ENCODE data around the gene MGST1. TPM values are rescaled to one million over a fixed set of nuclear protein-coding genes. Genes with fewer than 3 reads are reported as not detected.
"Not testable (repeated sequence)": the region's sequence is repeated elsewhere in the genome, so short reads cannot be mapped to it uniquely, and the experiment has no call there.

MGST1 gene
- total RNA-seq, 1 donor, result 72.7 TPM

DNA sequence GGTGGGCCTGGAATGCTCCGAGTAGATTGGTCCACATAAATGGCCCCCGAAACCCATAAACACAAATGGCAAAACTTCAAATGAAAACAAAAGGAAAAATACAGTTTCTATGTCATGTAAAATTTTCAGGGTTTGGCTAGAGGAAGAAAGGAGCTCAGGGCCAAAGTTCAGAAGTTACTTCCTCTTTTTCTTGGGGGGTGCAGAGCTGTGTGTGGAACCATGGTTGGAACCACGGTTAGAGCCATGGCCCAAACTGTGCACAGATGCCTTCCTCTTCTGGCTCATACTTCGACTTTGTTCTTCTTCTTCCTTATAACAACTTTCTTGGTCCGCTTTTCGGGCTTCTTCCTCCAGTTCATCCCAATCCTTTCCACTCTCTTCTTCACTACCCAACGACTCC lies 51.7 kb downstream of the MGST1 start:
- DNase-seq (ENCODE audit: insufficient read length, low spot score, missing footprints), result no peak
- Histone ChIP-seq H3K27ac (ENCODE audit: low read depth, low read length) (no peak overlapping the region), H3K4me3 (ENCODE audit: insufficient read depth, low read length) (no peak overlapping the region), H2AFZ (ENCODE audit: low read length) (no peak overlapping the region), H4K20me1 (ENCODE audit: insufficient read depth, low read length) (no peaks in the 10 kb centered on the region), H3K9me3 (ENCODE audit: low read depth, low read length) (no peaks in the 10 kb centered on the region), H3K36me3 (ENCODE audit: insufficient read depth, low read length) (no peaks in the 10 kb centered on the region), H3K4me2 (ENCODE audit: insufficient read depth, low read length) (no peak overlapping the region), H3K79me2 (ENCODE audit: insufficient read depth, low read length) (no peaks in the 10 kb centered on the region), H3K27me3 (ENCODE audit: insufficient read depth, low read length) (no peaks in the 10 kb centered on the region), H3K4me1 (ENCODE audit: insufficient read depth, low read length) (no peaks in the 10 kb centered on the region)
- TF ChIP-seq, protein P1, sequence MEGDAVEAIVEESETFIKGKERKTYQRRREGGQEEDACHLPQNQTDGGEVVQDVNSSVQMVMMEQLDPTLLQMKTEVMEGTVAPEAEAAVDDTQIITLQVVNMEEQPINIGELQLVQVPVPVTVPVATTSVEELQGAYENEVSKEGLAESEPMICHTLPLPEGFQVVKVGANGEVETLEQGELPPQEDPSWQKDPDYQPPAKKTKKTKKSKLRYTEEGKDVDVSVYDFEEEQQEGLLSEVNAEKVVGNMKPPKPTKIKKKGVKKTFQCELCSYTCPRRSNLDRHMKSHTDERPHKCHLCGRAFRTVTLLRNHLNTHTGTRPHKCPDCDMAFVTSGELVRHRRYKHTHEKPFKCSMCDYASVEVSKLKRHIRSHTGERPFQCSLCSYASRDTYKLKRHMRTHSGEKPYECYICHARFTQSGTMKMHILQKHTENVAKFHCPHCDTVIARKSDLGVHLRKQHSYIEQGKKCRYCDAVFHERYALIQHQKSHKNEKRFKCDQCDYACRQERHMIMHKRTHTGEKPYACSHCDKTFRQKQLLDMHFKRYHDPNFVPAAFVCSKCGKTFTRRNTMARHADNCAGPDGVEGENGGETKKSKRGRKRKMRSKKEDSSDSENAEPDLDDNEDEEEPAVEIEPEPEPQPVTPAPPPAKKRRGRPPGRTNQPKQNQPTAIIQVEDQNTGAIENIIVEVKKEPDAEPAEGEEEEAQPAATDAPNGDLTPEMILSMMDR (IDR thresholded peaks at IDR 0.05; ENCODE audit: extremely low read depth, low read depth, low read length), result no peak

- not testable (repeated sequence) for H3K4me3 ChIP-seq (ENCODE audit: insufficient read depth, low read length); H2AFZ ChIP-seq (ENCODE audit: low read length); DNase-seq (ENCODE audit: insufficient read length, low spot score, missing footprints); H3K9me3 ChIP-seq (ENCODE audit: low read depth, low read length); H3K36me3 ChIP-seq (ENCODE audit: insufficient read depth, low read length); H3K4me1 ChIP-seq (ENCODE audit: insufficient read depth, low read length); H4K20me1 ChIP-seq (ENCODE audit: insufficient read depth, low read length); H3K27ac ChIP-seq (ENCODE audit: low read depth, low read length); H3K79me2 ChIP-seq (ENCODE audit: insufficient read depth, low read length); H3K4me2 ChIP-seq (ENCODE audit: insufficient read depth, low read length); H3K27me3 ChIP-seq (ENCODE audit: insufficient read depth, low read length)
Observed at GRCh38 chr12:16401835-16402234, 54.4 kb downstream of the MGST1 start.

DNA sequence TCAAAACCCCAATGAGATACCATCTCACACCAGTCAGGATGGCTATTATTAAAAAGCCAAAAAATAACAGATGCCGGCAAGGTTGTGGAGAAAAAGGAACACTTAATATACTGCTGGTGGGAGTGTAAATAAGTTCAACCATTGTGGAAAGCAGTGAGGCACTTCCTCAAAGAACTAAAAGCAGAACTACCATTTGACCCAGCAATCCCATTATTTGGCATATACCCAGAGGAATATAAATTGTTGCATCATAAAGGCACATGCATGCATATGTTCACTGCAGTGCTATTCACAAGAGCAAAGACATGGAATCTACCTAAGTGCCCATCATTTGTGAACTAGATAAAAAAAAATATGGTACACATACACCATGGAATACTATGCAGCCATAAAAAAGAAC lies 59.9 kb downstream of the MGST1 start:
- Histone ChIP-seq H4K20me1 (ENCODE audit: insufficient read depth, low read length) (no peaks in the 10 kb centered on the region), H3K27ac (ENCODE audit: low read depth, low read length) (no peak overlapping the region), H3K36me3 (ENCODE audit: insufficient read depth, low read length) (no peaks in the 10 kb centered on the region), H3K79me2 (ENCODE audit: insufficient read depth, low read length) (no peaks in the 10 kb centered on the region), H2AFZ (ENCODE audit: low read length) (no peak overlapping the region), H3K27me3 (ENCODE audit: insufficient read depth, low read length) (no peaks in the 10 kb centered on the region), H3K4me1 (ENCODE audit: insufficient read depth, low read length) (no peaks in the 10 kb centered on the region), H3K9me3 (ENCODE audit: low read depth, low read length) (peaks cover 2% of the 10 kb centered on the region), H3K4me2 (ENCODE audit: insufficient read depth, low read length) (no peak overlapping the region), H3K4me3 (ENCODE audit: insufficient read depth, low read length) (no peak overlapping the region)
- TF ChIP-seq, protein P1 (IDR thresholded peaks at IDR 0.05; ENCODE audit: extremely low read depth, low read depth, low read length), result no peak
- DNase-seq (ENCODE audit: insufficient read length, low spot score, missing footprints), result no peak

Other genes starting within 250 kb of the MGST1 start
- not detected in 2 replicates for gene SLC15A5, start 70.0 kb upstream of the MGST1 start, total RNA-seq